ENCODE results near the gene BMERB1.

The BMERB1 gene

GRCh38 chr16:15444264-15444663 is 9.9 kb downstream of the BMERB1 start:
- TF ChIP-seq, protein P1, sequence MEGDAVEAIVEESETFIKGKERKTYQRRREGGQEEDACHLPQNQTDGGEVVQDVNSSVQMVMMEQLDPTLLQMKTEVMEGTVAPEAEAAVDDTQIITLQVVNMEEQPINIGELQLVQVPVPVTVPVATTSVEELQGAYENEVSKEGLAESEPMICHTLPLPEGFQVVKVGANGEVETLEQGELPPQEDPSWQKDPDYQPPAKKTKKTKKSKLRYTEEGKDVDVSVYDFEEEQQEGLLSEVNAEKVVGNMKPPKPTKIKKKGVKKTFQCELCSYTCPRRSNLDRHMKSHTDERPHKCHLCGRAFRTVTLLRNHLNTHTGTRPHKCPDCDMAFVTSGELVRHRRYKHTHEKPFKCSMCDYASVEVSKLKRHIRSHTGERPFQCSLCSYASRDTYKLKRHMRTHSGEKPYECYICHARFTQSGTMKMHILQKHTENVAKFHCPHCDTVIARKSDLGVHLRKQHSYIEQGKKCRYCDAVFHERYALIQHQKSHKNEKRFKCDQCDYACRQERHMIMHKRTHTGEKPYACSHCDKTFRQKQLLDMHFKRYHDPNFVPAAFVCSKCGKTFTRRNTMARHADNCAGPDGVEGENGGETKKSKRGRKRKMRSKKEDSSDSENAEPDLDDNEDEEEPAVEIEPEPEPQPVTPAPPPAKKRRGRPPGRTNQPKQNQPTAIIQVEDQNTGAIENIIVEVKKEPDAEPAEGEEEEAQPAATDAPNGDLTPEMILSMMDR (IDR thresholded peaks at IDR 0.05) = no peak
- H3K36me3 ChIP-seq = peaks cover 0 to 20% (median 18%) of the 10 kb centered on the region in 3 donors
- no peak overlapping the region for H3K4me3 ChIP-seq
- DNase-seq = no peak
- H3K27ac ChIP-seq = no peak overlapping the region
- H3K27me3 ChIP-seq = no peaks in the 10 kb centered on the region
- intact Hi-C loops (cut with DNase I; ENCODE audit: low total_unique reads) = no loop called here
- H3K4me1 ChIP-seq = peaks cover 0 to 35% (median 9%) of the 10 kb centered on the region in 4 donors
- no peaks in the 10 kb centered on the region for H3K9me3 ChIP-seq

DNA sequence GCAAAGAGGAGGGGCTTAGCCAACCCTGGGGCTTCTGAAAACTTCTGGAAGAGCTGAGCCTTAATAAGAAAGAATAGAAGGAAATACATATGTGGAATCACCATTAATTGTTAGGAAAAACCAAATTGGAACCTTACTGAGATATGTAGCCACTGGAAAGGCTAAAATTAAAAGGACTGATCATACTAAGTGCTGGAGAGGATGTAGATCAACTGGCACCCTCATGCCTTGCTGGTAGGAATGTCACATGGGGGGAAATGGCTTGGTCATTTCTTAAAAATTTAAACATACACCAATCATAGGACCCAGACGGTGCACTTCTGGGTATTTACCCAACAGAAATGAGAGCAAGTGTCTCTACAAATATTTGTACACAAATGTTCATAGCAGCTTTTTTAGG is 11.1 kb downstream of the BMERB1 start:
- intact Hi-C loops (cut with DNase I; ENCODE audit: low total_unique reads) = no loop called here
- H3K4me3 ChIP-seq = no peak overlapping the region

GRCh38 chr16:15446901-15447300 is 12.5 kb downstream of the BMERB1 start:
- no peak overlapping the region for H3K27ac ChIP-seq
- TF ChIP-seq, protein P1 (IDR thresholded peaks at IDR 0.05) = no peak
- H3K36me3 ChIP-seq = peaks cover 0 to 20% (median 18%) of the 10 kb centered on the region in 3 donors
- no peaks in the 10 kb centered on the region for H3K9me3 ChIP-seq
- no peak for DNase-seq
- peaks cover 0 to 18% (median 3%) of the 10 kb centered on the region in 4 donors for H3K4me1 ChIP-seq
- no peak overlapping the region for H3K4me3 ChIP-seq
- intact Hi-C loops (cut with DNase I; ENCODE audit: low total_unique reads) = no loop called here
- no peaks in the 10 kb centered on the region for H3K27me3 ChIP-seq

More for the DNA sequence above, 11.1 kb downstream of the BMERB1 start:
- H3K4me1 ChIP-seq = peaks cover 0 to 24% (median 7%) of the 10 kb centered on the region in 4 donors
- TF ChIP-seq, protein P1 (IDR thresholded peaks at IDR 0.05) = no peak
- no peak for DNase-seq
- no peaks in the 10 kb centered on the region for H3K9me3 ChIP-seq
- H3K27ac ChIP-seq = no peak overlapping the region
- H3K36me3 ChIP-seq = peaks cover 0 to 20% (median 18%) of the 10 kb centered on the region in 3 donors
- no peaks in the 10 kb centered on the region for H3K27me3 ChIP-seq

DNA sequence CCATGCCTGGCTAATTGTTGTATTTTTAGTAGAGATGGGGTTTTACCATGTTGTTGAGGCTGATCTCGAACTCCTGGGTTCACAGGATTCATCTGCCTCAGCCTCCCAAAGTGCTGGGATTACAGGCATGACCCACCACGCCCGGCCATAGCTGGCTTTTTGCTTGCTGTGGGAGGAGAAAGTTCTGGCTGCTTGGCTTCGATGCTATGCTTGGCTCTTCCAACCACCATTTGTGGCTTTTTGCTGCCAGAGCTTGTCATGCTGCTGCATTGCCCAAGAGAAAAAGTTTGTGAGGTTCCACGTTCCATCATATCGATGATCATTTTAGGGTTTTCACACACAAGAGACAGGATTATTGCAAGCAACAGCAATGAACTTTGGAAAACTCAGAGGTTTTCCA is 16.2 kb downstream of the BMERB1 start:
- peak; percentile 53 to 72 for DNase-seq
- H3K27me3 ChIP-seq = no peaks in the 10 kb centered on the region
- H3K9me3 ChIP-seq = no peaks in the 10 kb centered on the region
- intact Hi-C loops (cut with DNase I; ENCODE audit: low total_unique reads) = loop anchor here (5.0 kb wide), 1 partner anchor 48 kb away; no protein-coding TSS in a partner anchor
- no peak overlapping the region for H3K4me3 ChIP-seq
- peaks cover 0 to 20% (median 15%) of the 10 kb centered on the region in 3 donors for H3K36me3 ChIP-seq
- TF ChIP-seq, protein P1 (IDR thresholded peaks at IDR 0.05) = no peak
- peaks cover 0 to 9% (median 2%) of the 10 kb centered on the region in 4 donors for H3K4me1 ChIP-seq
- peak overlapping the region in 1 of 2 donors; percentile 16 for H3K27ac ChIP-seq

- intact Hi-C loops (cut with DNase I; ENCODE audit: low total_unique reads) = loop anchor here (5.0 kb wide), 1 partner anchor 49 kb away; no protein-coding TSS in a partner anchor
- no peaks in the 10 kb centered on the region for H3K27me3 ChIP-seq
- peak in 1 of 2 donors; percentile 17 for DNase-seq
Measured at GRCh38 chr16:15451098-15451731, 16.8 kb downstream of the BMERB1 start.

More at GRCh38 chr16:15451098-15451731, 16.8 kb downstream of the BMERB1 start:
- Histone ChIP-seq H3K9me3 (no peaks in the 10 kb centered on the region), H3K4me1 (peaks cover 0 to 9% (median 2%) of the 10 kb centered on the region in 4 donors), H3K4me3 (no peak overlapping the region), H3K36me3 (peaks cover 0 to 20% (median 10%) of the 10 kb centered on the region in 3 donors), H3K27ac (no peak overlapping the region)
- TF ChIP-seq, protein P1 (IDR thresholded peaks at IDR 0.05) = no peak
